ENCODE data around the gene ALG10. TPM values are rescaled to one million over a fixed set of nuclear protein-coding genes. Genes with fewer than 3 reads are reported as not detected.
"Not testable (repeated sequence)": the region's sequence is repeated elsewhere in the genome, so short reads cannot be mapped to it uniquely, and the experiment has no call there.

The ALG10 gene, protein sequence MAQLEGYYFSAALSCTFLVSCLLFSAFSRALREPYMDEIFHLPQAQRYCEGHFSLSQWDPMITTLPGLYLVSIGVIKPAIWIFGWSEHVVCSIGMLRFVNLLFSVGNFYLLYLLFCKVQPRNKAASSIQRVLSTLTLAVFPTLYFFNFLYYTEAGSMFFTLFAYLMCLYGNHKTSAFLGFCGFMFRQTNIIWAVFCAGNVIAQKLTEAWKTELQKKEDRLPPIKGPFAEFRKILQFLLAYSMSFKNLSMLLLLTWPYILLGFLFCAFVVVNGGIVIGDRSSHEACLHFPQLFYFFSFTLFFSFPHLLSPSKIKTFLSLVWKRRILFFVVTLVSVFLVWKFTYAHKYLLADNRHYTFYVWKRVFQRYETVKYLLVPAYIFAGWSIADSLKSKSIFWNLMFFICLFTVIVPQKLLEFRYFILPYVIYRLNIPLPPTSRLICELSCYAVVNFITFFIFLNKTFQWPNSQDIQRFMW
- 10 to 100 TPM; 15.2 to 17.2 TPM for total RNA-seq

DNA sequence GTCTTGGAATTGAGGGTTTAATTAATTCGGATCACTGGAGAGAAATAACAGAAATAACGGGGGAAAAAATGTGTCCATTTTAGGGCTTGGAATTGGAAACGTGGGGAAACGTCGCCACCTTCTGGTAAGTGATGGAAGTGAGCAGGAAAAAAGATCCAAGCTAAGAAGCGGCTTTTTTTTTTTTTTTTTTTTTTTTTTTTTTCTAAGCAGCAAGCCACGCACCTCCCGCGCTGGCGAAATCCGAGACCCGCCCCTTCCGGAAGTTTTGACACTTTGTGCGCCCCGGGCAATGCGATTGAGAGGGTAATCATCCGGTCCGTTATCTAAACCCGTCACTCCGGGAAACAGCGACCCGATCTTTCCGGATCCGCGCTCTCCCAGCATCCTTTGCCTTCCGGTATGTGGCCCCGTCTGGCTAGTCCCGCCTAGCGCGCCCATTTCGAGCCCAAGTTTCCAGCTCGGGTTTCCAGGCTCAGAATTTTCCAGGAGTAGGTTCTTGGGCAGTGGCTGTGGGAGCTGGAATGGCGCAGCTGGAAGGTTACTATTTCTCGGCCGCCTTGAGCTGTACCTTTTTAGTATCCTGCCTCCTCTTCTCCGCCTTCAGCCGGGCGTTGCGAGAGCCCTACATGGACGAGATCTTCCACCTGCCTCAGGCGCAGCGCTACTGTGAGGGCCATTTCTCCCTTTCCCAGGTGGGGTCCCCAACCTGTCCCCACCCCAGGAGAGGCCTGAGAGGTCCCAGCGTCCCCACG lies at the start of gene ALG10:
ALG10 (plus strand) TSS at position 418 of the 752 bp plus-strand sequence; CDS start at position 522, 104 bp downstream.
- DNase-seq (ENCODE audit: low spot score) = peak; percentile 98
- Mint-ChIP-seq H3K27ac (peak within 1 kb of the TSS; percentile 79 to 98), H3K9me3 (no peaks in the 10 kb centered on the region), H3K36me3 (no peaks in the 10 kb centered on the region), H3K4me1 (ENCODE audit: low read depth in 2 of 2) (peaks cover 10 to 11% of the 10 kb centered on the region in 2 donors), H3K4me3 (peak within 1 kb of the TSS; percentile 79), H3K27me3 (peaks cover 0 to 2% of the 10 kb centered on the region in 2 donors)
- ATAC-seq = peak; percentile 100

GRCh38 chr12:33972884-33973283 lies 49.4 kb upstream of the ALG10 start:
- not testable (repeated sequence) for H3K27me3 Mint-ChIP-seq; ATAC-seq; H3K4me3 Mint-ChIP-seq; H3K36me3 Mint-ChIP-seq; H3K27ac Mint-ChIP-seq; H3K4me1 Mint-ChIP-seq (ENCODE audit: low read depth in 2 of 2); DNase-seq (ENCODE audit: low spot score)
- peaks cover 12% of the 10 kb centered on the region for H3K9me3 Mint-ChIP-seq

GRCh38 chr12:33977887-33978286 lies 44.4 kb upstream of the ALG10 start:
- ATAC-seq (no peak), DNase-seq (ENCODE audit: low spot score) (no peak)
- no peak overlapping the region for H3K4me3 Mint-ChIP-seq
- no peak overlapping the region for H3K27ac Mint-ChIP-seq
- no peaks in the 10 kb centered on the region for H3K36me3 Mint-ChIP-seq
- peaks cover 10% of the 10 kb centered on the region for H3K9me3 Mint-ChIP-seq
- H3K27me3 Mint-ChIP-seq = no peaks in the 10 kb centered on the region
- no peaks in the 10 kb centered on the region for H3K4me1 Mint-ChIP-seq (ENCODE audit: low read depth in 2 of 2)

GRCh38 chr12:33988197-33988805 lies 34.0 kb upstream of the ALG10 start:
- ATAC-seq (no peak), DNase-seq (ENCODE audit: low spot score) (no peak)
- Mint-ChIP-seq H3K9me3 (no peaks in the 10 kb centered on the region), H3K4me3 (no peak overlapping the region), H3K36me3 (no peaks in the 10 kb centered on the region), H3K27me3 (peaks cover 3 to 26% of the 10 kb centered on the region in 2 donors), H3K27ac (no peak overlapping the region), H3K4me1 (ENCODE audit: low read depth in 2 of 2) (no peaks in the 10 kb centered on the region)

GRCh38 chr12:33988913-33989312 lies 33.4 kb upstream of the ALG10 start:
- DNase-seq (ENCODE audit: low spot score) (no peak), ATAC-seq (no peak)
- no peak overlapping the region for H3K4me3 Mint-ChIP-seq
- H3K4me1 Mint-ChIP-seq (ENCODE audit: low read depth in 2 of 2) = no peaks in the 10 kb centered on the region
- H3K27ac Mint-ChIP-seq = no peak overlapping the region
- peaks cover 3 to 32% of the 10 kb centered on the region in 2 donors for H3K27me3 Mint-ChIP-seq
- no peaks in the 10 kb centered on the region for H3K9me3 Mint-ChIP-seq
- no peaks in the 10 kb centered on the region for H3K36me3 Mint-ChIP-seq

DNA sequence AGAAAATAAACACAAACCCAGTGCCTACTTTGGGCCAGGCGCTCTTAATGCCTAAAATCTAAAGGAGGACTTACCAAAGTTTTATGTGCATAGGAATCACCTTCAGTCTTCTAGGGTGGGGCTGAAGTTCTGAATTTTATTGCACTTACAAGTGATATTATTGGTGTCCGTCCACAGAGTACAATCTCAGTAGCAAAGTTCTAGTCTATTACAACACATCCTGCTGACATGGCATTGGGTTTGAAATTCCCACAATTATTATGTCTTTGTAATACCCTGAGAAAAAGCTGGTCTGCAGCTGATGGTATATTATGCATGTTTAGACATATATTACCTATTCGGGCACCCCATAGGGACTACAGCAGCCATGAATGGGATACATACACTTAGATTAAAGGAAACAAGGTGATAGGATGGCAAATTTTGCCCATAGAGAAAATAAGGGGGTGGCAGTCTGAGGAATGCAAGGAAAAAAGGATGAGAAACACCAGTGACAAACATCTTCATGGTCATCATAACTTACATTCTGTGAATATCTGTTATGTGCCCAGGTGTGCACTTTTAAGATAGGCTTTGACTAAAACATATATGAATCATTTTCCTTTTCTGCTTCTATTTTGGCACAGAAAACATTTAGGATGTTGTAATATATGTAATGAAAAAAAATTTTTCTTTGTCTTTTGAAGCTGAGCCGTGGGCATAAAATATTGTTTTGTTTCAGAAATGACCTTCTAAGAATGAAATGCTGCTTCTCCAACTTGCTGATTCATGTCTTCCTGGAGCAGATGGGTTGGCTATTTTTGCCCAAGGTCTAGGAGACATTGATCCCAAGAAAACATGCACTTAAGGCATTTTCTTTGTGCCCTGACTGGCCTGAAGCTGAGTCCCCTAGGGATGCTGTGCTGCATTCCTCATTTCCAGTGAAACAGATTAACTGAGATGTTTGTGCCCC lies 27.2 kb upstream of the ALG10 start:
- DNase-seq (ENCODE audit: low spot score) (no peak), ATAC-seq (no peak)
- H3K4me3 Mint-ChIP-seq = no peak overlapping the region
- no peaks in the 10 kb centered on the region for H3K4me1 Mint-ChIP-seq (ENCODE audit: low read depth in 2 of 2)
- no peak overlapping the region for H3K27ac Mint-ChIP-seq
- no peaks in the 10 kb centered on the region for H3K36me3 Mint-ChIP-seq
- H3K27me3 Mint-ChIP-seq = peaks cover 6 to 15% of the 10 kb centered on the region in 2 donors
- peaks cover 3% of the 10 kb centered on the region for H3K9me3 Mint-ChIP-seq

DNA sequence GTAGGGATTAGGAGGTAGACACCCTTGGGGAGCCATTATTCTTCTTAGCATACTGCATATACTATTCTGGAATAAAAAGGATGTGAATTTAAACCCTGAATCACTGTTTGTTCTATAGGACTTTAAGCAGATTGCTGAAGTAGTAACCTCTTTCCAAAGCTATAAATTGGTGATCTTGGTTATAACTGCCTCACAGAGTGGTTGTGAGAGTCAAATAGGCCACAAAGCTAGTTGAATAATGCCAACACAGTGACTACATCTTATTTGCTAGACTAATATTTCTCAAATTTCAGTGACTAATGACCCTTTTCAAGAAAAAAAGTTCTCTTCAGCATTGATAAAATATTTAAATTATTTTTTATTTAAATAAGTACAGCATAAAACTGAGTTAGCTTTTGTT lies 13.5 kb upstream of the ALG10 start:
- H3K27me3 Mint-ChIP-seq = peaks cover 10 to 30% of the 10 kb centered on the region in 2 donors
- H3K36me3 Mint-ChIP-seq; H3K27ac Mint-ChIP-seq; ATAC-seq; DNase-seq (ENCODE audit: low spot score); H3K9me3 Mint-ChIP-seq; H3K4me3 Mint-ChIP-seq; H3K4me1 Mint-ChIP-seq (ENCODE audit: low read depth in 2 of 2): not testable (repeated sequence)

- Mint-ChIP-seq H3K4me3 (no peak overlapping the region), H3K36me3 (no peaks in the 10 kb centered on the region), H3K27me3 (peaks cover 6 to 8% of the 10 kb centered on the region in 2 donors), H3K9me3 (no peaks in the 10 kb centered on the region), H3K4me1 (ENCODE audit: low read depth in 2 of 2) (no peaks in the 10 kb centered on the region), H3K27ac (no peak overlapping the region)
- no peak for ATAC-seq
- no peak for DNase-seq (ENCODE audit: low spot score)
Observed at GRCh38 chr12:34016361-34016760, 5.9 kb upstream of the ALG10 start.

- H3K9me3 Mint-ChIP-seq = no peaks in the 10 kb centered on the region
- DNase-seq (ENCODE audit: low spot score) (no peak), ATAC-seq (no peak)
- H3K36me3 Mint-ChIP-seq = no peaks in the 10 kb centered on the region
- peaks cover 10 to 11% of the 10 kb centered on the region in 2 donors for H3K4me1 Mint-ChIP-seq (ENCODE audit: low read depth in 2 of 2)
- peak overlapping the region; percentile 79 to 98 for H3K27ac Mint-ChIP-seq
- H3K4me3 Mint-ChIP-seq = peak overlapping the region; percentile 24
- peaks cover 0 to 5% of the 10 kb centered on the region in 2 donors for H3K27me3 Mint-ChIP-seq
Observed at GRCh38 chr12:34021071-34021470, 1.2 kb upstream of the ALG10 start.

DNA sequence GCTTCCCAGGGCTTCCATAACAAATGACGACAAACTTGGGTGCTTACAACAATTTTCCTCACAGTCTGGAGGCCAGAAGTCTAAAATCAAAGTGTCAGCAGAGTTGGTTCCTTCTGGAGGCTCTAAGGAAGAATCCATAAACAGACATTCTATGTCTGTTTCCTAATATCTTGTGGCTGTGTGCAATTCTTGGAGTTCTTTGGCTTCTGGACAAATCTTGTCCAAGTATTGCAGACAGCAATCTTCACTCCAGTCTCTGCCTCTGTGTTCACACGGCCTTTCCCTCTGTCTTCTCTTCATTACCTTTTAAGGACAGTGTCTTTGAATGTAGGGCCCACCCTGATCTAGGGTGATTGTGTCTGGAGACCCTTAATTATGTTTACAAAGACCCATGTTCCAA lies 5.4 kb downstream of the ALG10 start:
- not testable (repeated sequence) for H3K36me3 Mint-ChIP-seq; H3K4me3 Mint-ChIP-seq; H3K9me3 Mint-ChIP-seq; H3K4me1 Mint-ChIP-seq (ENCODE audit: low read depth in 2 of 2); H3K27me3 Mint-ChIP-seq; DNase-seq (ENCODE audit: low spot score); H3K27ac Mint-ChIP-seq; ATAC-seq

- H3K36me3 Mint-ChIP-seq = no peaks in the 10 kb centered on the region
- no peaks in the 10 kb centered on the region for H3K4me1 Mint-ChIP-seq (ENCODE audit: low read depth in 2 of 2)
- no peaks in the 10 kb centered on the region for H3K27me3 Mint-ChIP-seq
- no peaks in the 10 kb centered on the region for H3K9me3 Mint-ChIP-seq
- H3K27ac Mint-ChIP-seq = no peak overlapping the region
- ATAC-seq (no peak), DNase-seq (ENCODE audit: low spot score) (no peak)
- no peak overlapping the region for H3K4me3 Mint-ChIP-seq
Observed at GRCh38 chr12:34030591-34030990, 8.3 kb downstream of the ALG10 start.

- no peaks in the 10 kb centered on the region for H3K9me3 Mint-ChIP-seq
- no peak overlapping the region for H3K27ac Mint-ChIP-seq
- H3K4me3 Mint-ChIP-seq = no peak overlapping the region
- ATAC-seq (no peak), DNase-seq (ENCODE audit: low spot score) (no peak)
- no peaks in the 10 kb centered on the region for H3K4me1 Mint-ChIP-seq (ENCODE audit: low read depth in 2 of 2)
- H3K27me3 Mint-ChIP-seq = no peaks in the 10 kb centered on the region
- H3K36me3 Mint-ChIP-seq = no peaks in the 10 kb centered on the region
Observed at GRCh38 chr12:34033628-34034296, 11.5 kb downstream of the ALG10 start.
